Liver (tissue), 9 donors: ENCODE results near the gene LDLRAD1. TPM values are rescaled to one million over a fixed set of nuclear protein-coding genes. Genes with fewer than 3 reads are reported as not detected.

Source experiments
- DNase-seq: peaks from one replicate; pipeline ENCODE4 v3.0.0-alpha.2; 2017; ENCODE audit warnings: low spot score
- H3K27ac ChIP-seq, 2 donors: one replicate each; pipeline ENCODE4 v1.7.0; 2013; ENCODE audit warnings: inconsistent platforms in 2 of 2, low read length in 2 of 2, control low read depth in 1 of 2, low read depth in 1 of 2, mild to moderate bottlenecking in 1 of 2
- H3K27me3 ChIP-seq, 4 donors: one replicate each; pipeline versions ENCODE4 v1.6.1 to v1.7.0; 2013; ENCODE audit warnings: low read length in 3 of 4, inconsistent platforms in 1 of 4, mild to moderate bottlenecking in 1 of 4, moderate library complexity in 1 of 4; ENCODE audit not compliant: control insufficient read depth in 4 of 4, insufficient read depth in 4 of 4
- H3K36me3 ChIP-seq, 4 donors: one replicate each; pipeline versions ENCODE4 v1.6.1 to v1.7.0; 2013; ENCODE audit warnings: low read length in 3 of 4, mild to moderate bottlenecking in 3 of 4, low read depth in 1 of 4, moderate library complexity in 1 of 4; ENCODE audit not compliant: control insufficient read depth in 4 of 4, insufficient read depth in 3 of 4
- H3K4me1 ChIP-seq, 4 donors: one replicate each; pipeline versions ENCODE4 v1.6.1 to v1.7.0; 2013; ENCODE audit warnings: low read length in 3 of 4, mild to moderate bottlenecking in 3 of 4, moderate library complexity in 1 of 4; ENCODE audit not compliant: control insufficient read depth in 4 of 4, insufficient read depth in 4 of 4
- H3K4me3 ChIP-seq, 3 donors: one replicate each; pipeline versions ENCODE4 v1.6.1 to v1.7.0; 2013; ENCODE audit warnings: low read length in 3 of 3, control low read depth in 1 of 3, low read depth in 1 of 3, mild to moderate bottlenecking in 1 of 3
- H3K9ac ChIP-seq, 2 donors: one replicate each; pipeline ENCODE4 v1.7.0; 2013; ENCODE audit warnings: low read length in 2 of 2, mild to moderate bottlenecking in 2 of 2, moderate library complexity in 2 of 2, control low read depth in 1 of 2, low read depth in 1 of 2
- H3K9me3 ChIP-seq, 4 donors: one replicate each; pipeline versions ENCODE4 v1.6.1 to v1.7.0; 2013; ENCODE audit warnings: low read length in 3 of 4; ENCODE audit not compliant: control insufficient read depth in 4 of 4
- ATF3 ChIP-seq: IDR thresholded peaks from 2 replicates; pipeline ENCODE4 v1.6.1; 2016; ENCODE audit warnings: antibody characterized with exemption
- CTCF ChIP-seq: fragments of 150-350 bp; IDR thresholded peaks from 2 replicates; pipeline ENCODE4 v1.5.1; 2017; ENCODE audit warnings: improper control_type of control experiment, low read depth, low read length; ENCODE audit not compliant: missing input control
- EGR1 ChIP-seq, 2 donors: IDR thresholded peaks; 2 replicates each; pipeline ENCODE4 v1.6.1; 2016 to 2018; ENCODE audit warnings: antibody characterized with exemption in 2 of 2, low read depth in 2 of 2
- FOXA1 ChIP-seq: IDR thresholded peaks from 2 replicates; pipeline ENCODE4 v1.6.1; 2016; ENCODE audit warnings: antibody characterized with exemption
- FOXA2 ChIP-seq: IDR thresholded peaks from 2 replicates; pipeline ENCODE4 v1.6.1; 2016; ENCODE audit warnings: antibody characterized with exemption
- GABPA ChIP-seq, 2 donors: IDR thresholded peaks in 1 of 2; conservative IDR thresholded peaks in 1 of 2; 2 replicates each; pipeline ENCODE4 v1.6.1; 2016; ENCODE audit warnings: antibody characterized with exemption in 2 of 2, mild to moderate bottlenecking in 1 of 2, moderate library complexity in 1 of 2
- HNF4A ChIP-seq, 2 donors: conservative IDR thresholded peaks; 2 replicates each; pipeline ENCODE4 v1.6.1; 2016; ENCODE audit warnings: antibody characterized with exemption in 2 of 2, mild to moderate bottlenecking in 2 of 2
- HNF4G ChIP-seq: IDR thresholded peaks from 2 replicates; pipeline ENCODE4 v1.6.1; 2016; ENCODE audit warnings: antibody characterized with exemption
- JUND ChIP-seq, 2 donors: IDR thresholded peaks; 2 replicates each; pipeline ENCODE4 v1.6.1; 2016; ENCODE audit warnings: antibody characterized with exemption in 2 of 2
- MAX ChIP-seq: IDR thresholded peaks from 2 replicates; pipeline ENCODE4 v1.6.1; 2016; ENCODE audit warnings: antibody characterized with exemption
- NR2F2 ChIP-seq: IDR thresholded peaks from 2 replicates; pipeline ENCODE4 v1.6.1; 2016; ENCODE audit warnings: antibody characterized with exemption
- RAD21 ChIP-seq, 2 donors: IDR thresholded peaks; 2 replicates each; pipeline ENCODE4 v1.6.1; 2016; ENCODE audit warnings: antibody characterized with exemption in 2 of 2, mild to moderate bottlenecking in 2 of 2
- REST ChIP-seq: IDR thresholded peaks from 2 replicates; pipeline ENCODE4 v1.6.1; 2016; ENCODE audit warnings: antibody characterized with exemption, mild to moderate bottlenecking
- RXRA ChIP-seq, 2 donors: IDR thresholded peaks; 2 replicates each; pipeline ENCODE4 v1.6.1; 2017 to 2018; ENCODE audit warnings: antibody characterized with exemption in 2 of 2, mild to moderate bottlenecking in 1 of 2
- SP1 ChIP-seq: IDR thresholded peaks from 2 replicates; pipeline ENCODE4 v1.6.1; 2018; ENCODE audit warnings: antibody characterized with exemption, mild to moderate bottlenecking
- TAF1 ChIP-seq: conservative IDR thresholded peaks from 2 replicates; pipeline ENCODE4 v1.6.1; 2016; ENCODE audit warnings: antibody characterized with exemption, mild to moderate bottlenecking
- YY1 ChIP-seq: IDR thresholded peaks from 2 replicates; pipeline ENCODE4 v1.6.1; 2016; ENCODE audit warnings: antibody characterized with exemption, mild to moderate bottlenecking
- ZBTB33 ChIP-seq: IDR thresholded peaks from 2 replicates; pipeline ENCODE4 v1.6.1; 2016; ENCODE audit warnings: antibody characterized with exemption
- WGBS: extraction: QIAGEN DNeasy Blood & Tissue Kit; methylation state at CpG from one replicate; pipeline ENCODE4 v1.1.7; 2013; 5-methylcytosine and 5-hydroxymethylcytosine counted together
- polyA plus RNA-seq, 2 donors: library from polyadenylated mRNA; stranded (reverse) in 1 of 2; unstranded in 1 of 2; fragments of 200-250 nt in 1 of 2; fragments of >200 nt in 1 of 2; fragmentation: Nextera tagmentation in 1 of 2; extraction: Ambion mirVana in 1 of 2; gene quantifications; one replicate each; pipeline versions ENCODE4 v1.2.1 to v1.2.3, GENCODE V29; 2013 to 2015
- total RNA-seq, 2 donors: library from RNA; depleted of rRNA; stranded (reverse); fragments of >200 nt; gene quantifications; one replicate each; pipeline ENCODE4 v1.2.3, GENCODE V29; 2014
- donor health status: healthy.
- donor health status: healthy.
- donor health status: healthy.
- donor health status: healthy.
- donor health status: healthy.

The LDLRAD1 gene
- total and polyA plus RNA-seq, 4 donors = not detected

- Histone ChIP-seq H3K27me3 (no peaks in the 10 kb centered on the region), H3K9me3 (no peaks in the 10 kb centered on the region), H3K27ac (no peak overlapping the region), H3K4me3 (no peak overlapping the region), H3K36me3 (peaks cover 3 to 14% (median 12%) of the 10 kb centered on the region in 4 donors), H3K4me1 (peaks cover 0 to 16% (median 13%) of the 10 kb centered on the region in 4 donors), H3K9ac (no peak overlapping the region)
- WGBS = 85% methylated on average over 7 of the region's 7 CpGs
- DNase-seq = no peak
- TF ChIP-seq HNF4A (conservative IDR thresholded peaks at IDR 0.05) (no peak), GABPA (IDR thresholded peaks at IDR 0.05 in 1 of 2, conservative IDR thresholded peaks at IDR 0.05 in 1 of 2) (no peak), FOXA1 (no peak), ATF3 (no peak), SP1 (no peak), YY1 (no peak), EGR1 (IDR thresholded peaks at IDR 0.05; ENCODE audit: low read depth in 2 of 2) (no peak), HNF4G (no peak), RXRA (IDR thresholded peaks at IDR 0.05) (no peak), ZBTB33 (no peak), TAF1 (no peak), RAD21 (IDR thresholded peaks at IDR 0.05) (no peak), FOXA2 (no peak), MAX (no peak), REST (no peak), JUND (IDR thresholded peaks at IDR 0.05) (no peak)
These were observed 28.8 kb upstream of the LDLRAD1 start for GRCh38 chr1:54046671-54047383.

- no peak for DNase-seq
- H3K36me3 ChIP-seq = peaks cover 3 to 26% (median 23%) of the 10 kb centered on the region in 4 donors
- no peak overlapping the region for H3K9ac ChIP-seq
- 95% methylated on average over 2 of the region's 2 CpGs for WGBS
- no peaks in the 10 kb centered on the region for H3K9me3 ChIP-seq
- no peak for TF ChIP-seq GABPA (IDR thresholded peaks at IDR 0.05 in 1 of 2, conservative IDR thresholded peaks at IDR 0.05 in 1 of 2)
- TF ChIP-seq RAD21 (IDR thresholded peaks at IDR 0.05) = no peak
- TF ChIP-seq CTCF = no peak
- no peak for TF ChIP-seq TAF1
- no peak for TF ChIP-seq SP1
- TF ChIP-seq RXRA (IDR thresholded peaks at IDR 0.05) = no peak
- TF ChIP-seq FOXA2 = no peak
- TF ChIP-seq JUND (IDR thresholded peaks at IDR 0.05) = no peak
- TF ChIP-seq MAX = no peak
- TF ChIP-seq NR2F2 = no peak
- TF ChIP-seq REST = no peak
- peaks cover 0 to 11% (median 4%) of the 10 kb centered on the region in 4 donors for H3K4me1 ChIP-seq
- H3K27ac ChIP-seq = no peak overlapping the region
- H3K27me3 ChIP-seq = no peaks in the 10 kb centered on the region
- H3K4me3 ChIP-seq = no peak overlapping the region
These were observed 27.5 kb upstream of the LDLRAD1 start for GRCh38 chr1:54045496-54045895.
